Measurements from ENCODE around the gene SCARB2.

DNA sequence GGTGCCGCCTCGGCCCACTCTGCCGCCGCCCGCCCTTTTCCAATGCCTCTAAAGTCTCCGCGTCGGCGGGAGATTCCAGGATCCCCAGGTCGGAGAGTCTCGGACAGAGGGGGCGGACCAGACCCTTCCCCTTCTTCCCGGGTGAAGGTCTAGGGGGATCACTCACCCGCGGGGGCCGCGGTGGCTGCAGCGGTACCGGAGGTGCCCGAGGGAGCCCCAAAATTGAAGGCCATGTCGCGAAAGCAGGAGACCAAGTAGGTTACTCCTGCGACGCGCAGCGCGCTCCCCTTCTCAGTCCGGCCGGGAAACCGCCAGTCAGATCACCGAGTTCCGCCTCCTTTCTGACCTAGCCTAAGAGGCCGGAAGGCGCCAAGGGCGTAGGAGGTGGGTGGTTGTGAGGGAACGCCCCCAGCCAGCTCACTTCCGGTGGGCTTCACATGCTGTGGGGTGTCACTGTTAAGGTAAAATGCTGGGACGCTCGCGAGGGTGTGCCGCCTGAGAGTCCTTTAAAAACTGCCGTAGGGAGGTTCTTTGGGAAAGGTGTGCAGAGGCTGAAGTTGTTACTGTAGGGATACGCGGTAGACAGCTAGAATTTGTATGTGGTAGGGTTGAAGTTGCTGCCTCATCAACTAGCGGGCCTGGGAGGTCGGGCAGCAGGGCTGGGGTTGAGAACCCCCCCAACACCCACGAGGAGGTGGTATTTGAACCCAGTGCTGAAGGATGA lies 65.3 kb downstream of the SCARB2 start, which contains the start of gene NUP54:
- TF ChIP-seq, protein P1, sequence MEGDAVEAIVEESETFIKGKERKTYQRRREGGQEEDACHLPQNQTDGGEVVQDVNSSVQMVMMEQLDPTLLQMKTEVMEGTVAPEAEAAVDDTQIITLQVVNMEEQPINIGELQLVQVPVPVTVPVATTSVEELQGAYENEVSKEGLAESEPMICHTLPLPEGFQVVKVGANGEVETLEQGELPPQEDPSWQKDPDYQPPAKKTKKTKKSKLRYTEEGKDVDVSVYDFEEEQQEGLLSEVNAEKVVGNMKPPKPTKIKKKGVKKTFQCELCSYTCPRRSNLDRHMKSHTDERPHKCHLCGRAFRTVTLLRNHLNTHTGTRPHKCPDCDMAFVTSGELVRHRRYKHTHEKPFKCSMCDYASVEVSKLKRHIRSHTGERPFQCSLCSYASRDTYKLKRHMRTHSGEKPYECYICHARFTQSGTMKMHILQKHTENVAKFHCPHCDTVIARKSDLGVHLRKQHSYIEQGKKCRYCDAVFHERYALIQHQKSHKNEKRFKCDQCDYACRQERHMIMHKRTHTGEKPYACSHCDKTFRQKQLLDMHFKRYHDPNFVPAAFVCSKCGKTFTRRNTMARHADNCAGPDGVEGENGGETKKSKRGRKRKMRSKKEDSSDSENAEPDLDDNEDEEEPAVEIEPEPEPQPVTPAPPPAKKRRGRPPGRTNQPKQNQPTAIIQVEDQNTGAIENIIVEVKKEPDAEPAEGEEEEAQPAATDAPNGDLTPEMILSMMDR (conservative IDR thresholded peaks at IDR 0.05) = no peak
- TF ChIP-seq EZH2 (IDR thresholded peaks at IDR 0.05; ENCODE audit: low read depth) = no peak

All from PC-9 (cell line).